ENCODE measurements around the gene FRAS1.
"Not testable (repeated sequence)": the region's sequence is repeated elsewhere in the genome, so short reads cannot be mapped to it uniquely, and the experiment has no call there.

The FRAS1 gene

DNA sequence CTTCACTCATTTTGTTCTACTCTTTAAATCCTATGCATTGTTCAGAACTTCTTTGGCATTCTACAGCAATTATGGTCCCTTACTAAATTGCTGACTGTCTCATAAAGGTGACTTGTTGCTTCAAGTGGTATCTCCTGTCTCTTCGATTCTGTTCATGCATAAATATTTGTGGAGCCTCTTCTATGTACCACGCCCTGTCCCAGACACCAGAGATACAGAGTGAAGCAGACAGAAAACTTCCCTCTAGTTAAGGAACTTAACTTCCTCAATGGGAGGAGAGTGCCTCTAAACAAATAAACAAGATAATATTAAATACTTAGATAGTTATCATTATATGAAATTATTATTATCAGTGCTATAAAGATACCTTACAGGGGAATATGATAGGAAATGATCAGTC, 235.7 kb downstream of the FRAS1 start:
- DNase-seq, result no peak

DNA sequence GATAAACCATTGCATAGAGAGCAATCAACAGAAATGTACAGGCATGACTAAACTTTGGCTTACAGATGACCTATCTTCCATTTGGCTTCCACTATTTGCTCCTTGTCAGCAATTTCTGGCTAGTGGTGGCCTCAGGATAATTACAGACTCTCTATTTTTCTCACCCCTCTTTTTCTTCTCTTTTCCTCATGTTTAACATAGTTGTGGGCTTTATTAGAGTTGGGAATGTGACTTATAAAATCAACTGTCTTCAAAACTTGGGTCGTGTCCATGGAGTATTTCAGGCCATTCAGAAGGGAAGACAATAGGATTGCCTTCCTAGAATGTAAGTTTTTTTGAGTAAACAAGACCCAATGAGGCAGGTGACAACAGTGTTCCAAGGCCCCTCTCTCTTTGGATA, 236.2 kb downstream of the FRAS1 start:
- DNase-seq, result no peak

- DNase-seq, result no peak
Measured at GRCh38 chr4:78293821-78294301, 236.7 kb downstream of the FRAS1 start.

- DNase-seq, result no peak
Measured at GRCh38 chr4:78296261-78296660, 239.1 kb downstream of the FRAS1 start.

DNA sequence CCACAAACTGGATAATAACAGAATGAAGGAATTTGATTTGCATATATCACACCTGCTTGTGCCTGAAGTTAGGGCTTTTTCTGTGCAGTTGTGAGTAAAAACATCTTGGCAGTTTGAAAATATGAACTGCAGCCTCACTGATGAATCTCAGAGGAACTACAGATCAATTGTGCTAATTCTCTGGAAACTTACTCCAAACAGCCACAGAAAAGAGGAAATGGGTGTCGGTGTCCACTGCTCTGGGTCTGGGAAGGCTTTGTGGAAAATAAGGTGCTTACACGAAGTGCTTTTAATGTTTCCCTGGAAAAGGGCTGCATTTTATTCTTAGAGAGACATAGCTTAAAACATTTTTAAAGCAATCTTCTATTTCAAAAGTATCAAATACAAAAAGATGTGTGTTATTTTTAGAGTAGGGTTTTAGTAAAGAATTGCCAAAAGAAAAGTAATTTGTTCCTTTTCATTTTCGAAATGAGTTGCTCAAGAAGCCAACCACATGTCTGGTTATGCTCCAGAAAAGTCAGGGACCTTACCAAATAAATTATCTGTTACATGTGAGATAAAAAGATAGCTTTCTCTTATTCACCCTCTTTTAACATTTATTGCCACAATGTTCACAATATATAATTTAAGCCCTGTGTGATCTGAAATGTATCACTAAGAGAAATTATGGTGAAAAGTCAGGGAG, 240.1 kb downstream of the FRAS1 start:
- no peak for DNase-seq

DNA sequence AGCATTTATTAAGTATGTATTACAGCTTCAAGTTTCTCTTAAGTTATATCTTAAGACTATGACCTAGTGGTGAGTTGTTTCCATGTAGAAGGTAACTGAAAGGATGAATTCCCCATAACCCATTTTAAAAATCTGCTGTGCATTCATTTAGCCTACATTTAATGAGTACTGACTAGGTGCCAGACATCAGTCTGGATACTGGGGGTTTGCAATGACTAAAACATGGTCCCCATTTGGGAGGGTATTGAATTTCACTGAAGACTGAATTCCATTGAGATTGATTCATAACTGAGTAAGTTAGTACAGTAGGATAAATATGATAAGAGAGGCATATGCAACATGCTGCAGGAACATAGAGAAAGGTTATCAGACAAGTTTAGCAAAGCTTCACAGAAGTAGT, 241.5 kb downstream of the FRAS1 start:
- DNase-seq, result no peak

GRCh38 chr4:78299565-78299972, 242.4 kb downstream of the FRAS1 start:
- no peak for DNase-seq

DNA sequence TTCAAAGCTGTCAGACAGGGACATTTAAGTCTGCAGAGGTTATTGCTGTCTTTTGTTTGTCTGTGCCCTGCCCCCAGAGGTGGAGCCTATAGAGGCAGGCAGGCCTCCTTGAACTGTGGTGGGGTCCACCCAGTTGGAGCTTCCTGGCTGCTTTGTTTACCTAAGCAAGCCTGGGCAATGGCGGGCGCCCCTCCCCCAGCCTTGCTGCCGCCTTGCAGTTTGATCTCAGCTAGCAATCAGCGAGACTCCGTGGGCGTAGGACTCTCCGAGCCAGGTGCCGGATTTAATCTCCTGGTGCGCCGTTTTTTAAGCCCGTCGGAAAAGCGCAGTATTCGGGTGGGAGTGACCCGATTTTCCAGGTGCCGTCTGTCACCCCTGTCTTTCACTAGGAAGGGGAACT, 250.1 kb downstream of the FRAS1 start:
- DNase-seq, result not testable (repeated sequence)

DNA sequence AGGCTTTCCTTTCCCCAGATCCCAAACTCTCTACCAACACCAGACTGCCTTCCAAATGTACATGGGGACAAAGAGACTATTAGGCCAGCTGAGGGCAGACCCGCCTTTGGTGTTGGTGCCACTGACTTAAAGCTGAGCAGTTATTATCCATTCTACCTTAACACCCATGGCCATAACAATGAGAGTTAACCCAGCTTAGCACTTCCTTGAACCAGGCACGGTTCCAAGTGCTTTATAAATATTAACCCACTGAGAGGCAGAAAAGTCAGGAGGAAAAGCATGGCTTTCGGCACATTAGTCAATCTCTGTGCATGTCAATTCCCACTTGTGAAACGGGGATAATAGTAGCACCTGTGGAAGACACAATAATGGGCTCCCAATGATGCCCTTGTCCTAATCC, 251.4 kb downstream of the FRAS1 start:
- DNase-seq, result no peak

- no peak for DNase-seq
Measured at GRCh38 chr4:78309352-78309751, 252.2 kb downstream of the FRAS1 start.

- no peak for DNase-seq
Measured at GRCh38 chr4:78310007-78310739, 253.1 kb downstream of the FRAS1 start.

DNA sequence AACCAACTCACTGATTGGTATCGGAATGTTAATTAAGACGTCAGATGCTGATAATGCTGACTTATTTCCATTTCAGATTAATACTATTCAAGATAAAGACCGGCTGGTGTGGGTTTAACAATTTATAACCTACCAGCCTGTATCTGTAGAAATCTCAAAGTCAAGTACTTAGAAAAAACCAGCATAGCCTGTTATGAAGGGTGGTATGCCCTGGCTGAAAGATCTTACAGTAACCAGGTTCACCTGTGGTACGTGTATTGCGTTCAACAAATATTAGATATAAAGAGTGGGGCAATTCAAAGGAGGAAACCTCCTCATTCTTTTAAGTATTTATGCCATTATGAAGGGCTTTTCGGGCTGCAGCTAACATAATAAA, 253.6 kb downstream of the FRAS1 start:
- DNase-seq, result no peak

GRCh38 chr4:78311306-78311705, 254.2 kb downstream of the FRAS1 start:
- DNase-seq, result no peak

DNA sequence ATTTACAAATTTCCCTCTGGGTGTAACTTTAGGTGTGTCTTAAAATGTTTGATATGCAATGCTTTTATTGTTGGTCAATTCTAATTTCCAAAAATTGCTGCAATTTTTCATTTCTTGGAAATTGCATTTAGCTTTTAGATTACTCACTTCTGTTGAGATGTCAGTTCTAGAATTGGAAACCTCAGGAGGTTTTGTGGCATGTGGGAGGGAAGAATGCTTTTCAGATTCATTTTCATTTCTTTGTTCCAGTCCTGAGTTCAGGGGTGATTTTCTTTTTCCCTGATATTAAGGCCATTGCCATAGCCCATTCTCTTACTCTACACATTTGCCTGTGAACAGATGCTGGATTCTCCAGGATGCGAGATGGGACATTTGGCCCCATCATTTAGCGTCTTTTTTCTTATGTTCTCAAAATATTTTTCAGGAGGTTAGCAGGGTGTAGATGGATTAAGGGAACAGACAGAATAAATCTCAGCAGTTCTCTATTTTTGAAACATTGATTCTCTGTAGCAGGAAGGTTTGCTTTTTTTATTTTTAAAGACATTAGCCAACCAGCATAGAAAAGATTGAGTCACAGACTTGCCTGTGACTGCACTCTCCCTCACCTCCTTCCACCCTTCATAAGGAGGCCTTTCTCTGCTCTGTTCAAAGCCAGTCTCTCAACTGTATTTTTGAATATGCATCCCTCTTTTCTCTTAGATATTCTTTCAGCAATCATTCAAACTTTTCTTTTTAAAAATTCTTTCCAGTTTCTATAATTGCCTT, 256.0 kb downstream of the FRAS1 start:
- DNase-seq, result no peak

- DNase-seq, result no peak
Measured at GRCh38 chr4:78313754-78314120, 256.6 kb downstream of the FRAS1 start.

GRCh38 chr4:78318126-78318525, 261.0 kb downstream of the FRAS1 start:
- DNase-seq, result no peak

GRCh38 chr4:78320349-78320935, 263.3 kb downstream of the FRAS1 start:
- no peak for DNase-seq

DNA sequence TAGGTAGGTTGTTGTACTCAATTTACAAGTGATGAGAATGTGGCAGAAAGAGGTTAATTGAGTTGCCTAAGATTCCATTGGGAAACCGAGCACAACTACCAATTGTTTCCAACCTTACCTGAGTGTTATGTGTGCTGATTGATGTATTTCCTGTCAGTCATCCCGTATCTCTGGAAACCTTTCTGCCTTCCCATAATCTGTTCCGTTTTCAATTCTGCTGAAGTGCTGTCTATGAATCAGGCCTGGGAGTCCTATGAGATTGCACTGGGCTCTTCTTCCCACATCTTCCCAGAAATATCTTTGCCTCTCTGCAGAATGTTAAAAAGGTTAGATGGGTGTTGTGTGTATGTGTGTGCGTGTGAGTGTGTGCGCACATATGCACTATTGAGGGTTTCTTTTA, 264.9 kb downstream of the FRAS1 start:
- no peak for DNase-seq

- no peak for DNase-seq
Measured at GRCh38 chr4:78323439-78323838, 266.3 kb downstream of the FRAS1 start.

- DNase-seq, result no peak
Measured at GRCh38 chr4:78324625-78325024, 267.5 kb downstream of the FRAS1 start.

DNA sequence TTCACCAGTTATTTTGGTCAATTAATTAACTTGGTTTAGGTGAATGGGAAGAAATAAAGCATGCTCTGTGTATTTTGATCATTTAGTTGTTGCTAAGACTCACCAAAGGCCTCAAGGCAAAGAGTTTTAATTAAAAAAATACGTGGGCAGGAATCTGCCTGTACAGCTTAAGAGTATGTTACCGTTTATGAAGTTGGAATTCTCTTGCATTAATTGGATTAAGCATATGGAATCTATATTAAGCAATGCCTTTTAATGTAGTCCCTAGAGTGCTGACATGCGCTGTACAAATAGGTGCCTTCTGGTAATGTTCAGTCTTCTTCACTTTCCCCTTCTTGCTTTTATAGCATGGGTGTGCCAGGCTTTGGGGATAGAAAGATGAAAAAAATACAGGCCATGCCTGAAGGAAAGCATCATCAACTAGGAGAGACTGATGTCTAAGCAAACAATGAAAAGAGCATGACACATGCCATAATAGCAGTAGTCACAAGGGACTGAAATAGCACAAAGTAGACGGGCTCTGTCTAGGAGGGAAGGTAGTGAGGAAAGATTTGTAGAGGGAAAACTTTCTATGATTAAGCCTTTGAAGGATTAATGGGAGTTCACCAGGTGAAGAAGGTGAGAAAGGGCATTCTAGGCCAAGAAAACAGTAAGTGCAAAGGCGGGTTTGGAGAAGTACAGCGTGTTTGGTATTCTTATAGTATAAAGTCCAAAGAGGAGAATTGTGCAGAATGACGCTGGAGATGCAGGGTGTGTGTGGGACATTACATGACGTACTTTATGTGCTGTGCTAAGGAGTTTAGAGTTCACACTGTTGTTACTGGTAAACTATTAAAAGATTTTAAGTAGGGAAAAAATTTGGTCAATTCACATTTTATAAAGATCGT, 268.4 kb downstream of the FRAS1 start:
- DNase-seq, result no peak

- DNase-seq, result not testable (repeated sequence)
Measured at GRCh38 chr4:78328591-78328990, 271.5 kb downstream of the FRAS1 start.
